ENCODE data around the gene C1RL.
"Not testable (repeated sequence)": the region's sequence is repeated elsewhere in the genome, so short reads cannot be mapped to it uniquely, and the experiment has no call there.

Gene C1RL

DNA sequence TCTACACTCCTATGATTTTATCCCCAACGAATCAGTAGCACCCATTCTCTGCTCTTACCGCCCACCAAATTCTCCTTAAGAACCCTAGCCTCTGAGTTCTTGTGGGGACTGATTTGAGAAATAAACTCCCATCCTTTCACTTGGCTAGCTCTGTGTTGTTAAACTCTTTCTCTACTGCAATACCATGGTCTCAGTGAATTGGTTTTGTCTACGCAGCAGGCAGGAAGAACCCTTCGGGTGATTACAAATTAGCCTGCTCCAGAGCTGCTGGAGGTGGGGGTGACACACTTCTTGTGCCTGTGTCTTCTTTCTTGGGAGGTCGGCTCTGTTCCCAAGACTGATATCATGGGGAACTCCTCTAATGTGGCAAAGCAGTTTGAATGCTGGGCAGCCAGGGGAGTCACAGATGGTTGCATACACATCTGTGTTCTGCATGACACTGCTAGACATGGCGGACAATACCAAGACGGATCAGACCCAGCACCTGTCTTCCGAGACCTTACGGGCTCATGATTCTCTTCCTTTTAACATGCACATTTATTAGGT is 50.1 kb downstream of the C1RL start:
- DNase-seq = no peak

DNA sequence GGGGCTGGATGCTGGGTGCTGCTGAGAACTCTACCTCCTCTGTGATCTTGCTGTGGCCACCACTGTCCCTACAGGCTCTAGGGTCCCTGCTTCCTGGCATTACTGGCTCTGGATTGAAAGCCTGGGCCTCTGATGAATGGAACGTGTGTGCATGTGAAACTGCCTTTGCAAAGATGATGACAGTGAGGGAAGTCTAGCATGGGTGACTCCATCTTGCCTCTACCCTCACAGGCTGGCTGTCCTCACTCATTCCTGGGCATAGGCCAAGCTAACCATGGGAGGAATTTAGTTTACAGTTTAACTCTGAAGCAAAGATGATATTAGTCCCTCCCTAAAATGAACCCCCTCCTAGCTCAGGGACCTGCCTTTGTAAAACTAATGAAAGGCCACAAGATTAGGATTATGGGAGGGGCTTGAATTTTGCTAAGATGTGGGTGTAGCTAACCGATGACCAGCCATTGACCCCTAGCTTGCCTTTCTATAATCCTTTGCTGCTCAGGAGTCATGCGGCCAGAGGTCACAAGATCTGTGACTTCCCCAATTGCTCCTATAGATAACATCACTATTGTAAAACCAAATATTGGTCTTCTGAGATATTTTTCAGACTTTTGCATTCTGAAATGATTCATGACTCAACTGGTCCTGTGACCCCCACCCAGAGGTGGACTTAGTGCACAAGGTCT is 50.7 kb downstream of the C1RL start:
- DNase-seq = no peak

DNA sequence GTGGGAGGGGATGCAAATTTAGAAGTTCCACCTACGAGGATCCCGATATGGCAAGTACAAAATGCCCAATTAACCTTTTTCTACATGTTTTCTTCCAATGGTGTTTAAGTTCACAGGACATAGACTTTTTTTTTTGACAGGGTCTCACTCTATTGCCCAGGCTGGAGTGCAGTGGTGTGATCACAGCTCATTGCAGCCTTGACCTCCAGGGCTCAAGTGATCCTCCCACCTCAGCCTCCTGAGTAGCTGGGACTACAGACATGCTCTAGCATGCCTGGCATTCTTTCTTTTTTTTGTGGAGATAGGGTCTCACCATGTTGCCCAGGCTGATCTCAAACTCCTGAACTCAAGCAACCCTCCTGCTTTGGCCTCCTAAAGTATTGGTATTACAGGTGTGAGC is 53.3 kb downstream of the C1RL start:
- DNase-seq = not testable (repeated sequence)

DNA sequence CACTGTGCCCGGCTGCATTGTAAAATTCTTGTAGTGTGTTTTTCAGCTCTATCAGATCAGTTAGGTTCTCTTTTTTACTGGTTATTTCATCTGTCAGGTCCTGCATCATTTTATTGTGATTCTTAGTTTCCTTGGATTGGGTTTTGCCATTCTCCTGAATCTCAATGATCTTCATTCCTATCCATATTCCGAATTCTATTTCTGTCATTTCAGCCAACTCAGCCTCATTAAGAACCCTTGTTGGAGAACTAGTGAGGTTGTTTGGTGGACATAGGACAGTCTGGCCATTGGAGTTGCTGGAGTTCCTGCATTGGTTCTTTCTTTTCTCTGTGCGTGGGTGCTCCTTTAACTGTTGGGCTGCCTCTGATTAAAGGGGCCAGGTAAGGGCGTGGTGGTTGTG is 54.1 kb downstream of the C1RL start:
- DNase-seq = no peak

DNA sequence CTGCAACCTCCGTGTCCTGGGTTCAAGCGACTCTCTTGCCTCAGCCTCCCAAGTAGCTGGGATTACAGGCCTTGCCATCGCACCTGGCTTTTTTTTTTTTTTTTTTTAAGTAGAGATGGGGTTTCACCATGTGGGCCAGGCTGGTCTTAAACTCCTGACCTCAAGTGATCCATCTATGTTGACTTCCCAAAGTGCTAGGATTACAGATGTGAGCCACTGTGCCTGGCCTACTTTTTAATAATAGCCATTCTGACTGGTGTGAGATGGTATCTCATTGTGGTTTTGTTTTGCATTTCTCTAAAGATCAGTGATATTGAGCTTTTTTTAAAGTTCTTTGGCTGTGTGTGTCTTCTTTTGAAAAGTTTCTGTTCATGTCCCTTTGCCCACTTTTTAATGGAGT is 59.0 kb downstream of the C1RL start:
- DNase-seq = not testable (repeated sequence)

- DNase-seq = not testable (repeated sequence)
Observed at GRCh38 chr12:7049445-7049951, 59.5 kb downstream of the C1RL start.

GRCh38 chr12:7047306-7047705 is 61.7 kb downstream of the C1RL start:
- no peak for DNase-seq

DNA sequence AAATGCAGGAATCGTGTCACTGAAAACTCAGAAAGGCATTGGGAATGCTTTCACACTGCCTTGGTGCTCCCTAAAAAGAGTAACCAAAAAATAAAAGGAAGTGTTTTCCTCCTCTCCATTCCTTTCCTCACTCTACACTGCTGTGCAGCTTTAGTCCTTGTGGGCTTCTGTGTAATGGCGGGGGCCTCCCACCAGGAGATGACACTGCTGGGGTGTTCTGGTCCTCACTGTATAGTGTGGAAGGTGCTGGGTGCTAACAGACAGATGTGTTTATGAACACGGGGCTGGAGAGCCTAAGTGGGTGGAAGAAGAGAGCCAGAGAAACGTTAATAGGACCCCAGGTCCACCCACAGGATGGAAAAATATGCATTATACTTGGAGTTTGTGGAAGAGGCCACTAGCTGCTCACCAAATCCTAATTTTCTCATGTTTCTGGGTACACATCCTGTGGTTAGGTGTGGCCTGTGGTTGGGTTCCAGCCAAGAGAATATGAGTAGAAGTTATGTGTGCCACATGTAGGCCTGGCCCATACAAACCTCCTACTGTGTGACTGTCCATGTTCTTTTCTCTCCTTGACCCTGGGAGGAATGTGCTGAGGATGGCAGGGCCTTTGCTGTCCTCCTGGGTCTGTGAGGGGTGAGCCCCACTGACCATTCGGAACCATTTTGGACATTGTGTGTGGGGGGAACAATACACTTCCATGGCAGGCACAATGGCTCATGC is 62.5 kb downstream of the C1RL start:
- no peak for DNase-seq

DNA sequence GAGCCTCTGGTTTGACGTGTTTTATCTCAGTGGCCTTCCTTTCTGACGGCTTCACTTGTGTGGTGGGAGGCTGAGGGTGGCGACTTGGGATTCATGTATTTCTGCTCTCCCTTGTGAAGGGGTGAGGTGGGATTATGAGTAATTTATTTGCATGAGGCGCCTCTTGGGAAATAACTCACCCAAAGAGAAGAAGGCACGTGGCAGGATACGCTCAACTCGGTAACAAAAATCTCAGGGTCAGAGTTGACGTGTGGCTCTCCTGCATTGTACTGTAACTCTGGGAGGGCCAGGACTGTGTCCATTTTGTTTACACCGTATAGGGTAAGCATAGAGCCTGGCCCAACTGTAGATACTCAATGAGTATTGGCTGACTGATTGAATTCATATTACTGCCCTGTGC is 63.1 kb downstream of the C1RL start:
- DNase-seq = no peak
